Suppressor macrophage treated with lipopolysaccharide for 1 hour (primary cell): Measurements from ENCODE around the gene TTC24.
"Not testable (repeated sequence)": the region's sequence is repeated elsewhere in the genome, so short reads cannot be mapped to it uniquely, and the experiment has no call there.

Source experiments
- DNase-seq, 3 donors: peaks; one replicate each; pipeline ENCODE4 v3.0.0-alpha.2; 2020 to 2022

Gene TTC24

GRCh38 chr1:156555715-156556114 is 23.8 kb upstream of the TTC24 start:
- no peak for DNase-seq

- DNase-seq = no peak
These were observed 23.2 kb upstream of the TTC24 start for GRCh38 chr1:156556354-156556753.

- DNase-seq = no peak
These were observed 20.3 kb upstream of the TTC24 start for GRCh38 chr1:156559086-156559796.

- no peak for DNase-seq
These were observed 19.6 kb upstream of the TTC24 start for GRCh38 chr1:156559797-156560385.

- peak in 2 of 3 donors; percentile 36 to 37 for DNase-seq
These were observed 18.8 kb upstream of the TTC24 start for GRCh38 chr1:156560585-156561163.

GRCh38 chr1:156565519-156565918 is 14.0 kb upstream of the TTC24 start:
- DNase-seq = no peak

- peak in 1 of 3 donors; percentile 20 for DNase-seq
These were observed 13.1 kb upstream of the TTC24 start for GRCh38 chr1:156566436-156566835.

- DNase-seq = peak; percentile 74 to 86 (median 80)
These were observed 8.2 kb upstream of the TTC24 start for GRCh38 chr1:156571261-156571852.

GRCh38 chr1:156571919-156572662 is 7.4 kb upstream of the TTC24 start, which contains the start of gene IQGAP3:
IQGAP3 (minus strand) TSS chr1:156572565; CDS start chr1:156572529, 36 bp downstream.
- DNase-seq = peak; percentile 90 to 93 (median 91)

GRCh38 chr1:156572663-156573018 is 6.9 kb upstream of the TTC24 start:
- no peak for DNase-seq

GRCh38 chr1:156574039-156574633 is 5.4 kb upstream of the TTC24 start:
- DNase-seq = no peak

- DNase-seq = no peak
These were observed 2.0 kb upstream of the TTC24 start for GRCh38 chr1:156577550-156577949.

GRCh38 chr1:156578055-156578454 is 1.5 kb upstream of the TTC24 start:
- no peak for DNase-seq

- DNase-seq = no peak
These were observed 2.3 kb downstream of the TTC24 start for GRCh38 chr1:156581661-156582387.

- no peak for DNase-seq
These were observed 3.0 kb downstream of the TTC24 start for GRCh38 chr1:156582388-156583017.

- peak; percentile 89 to 91 (median 89) for DNase-seq
These were observed 4.5 kb downstream of the TTC24 start for GRCh38 chr1:156583821-156584622.

GRCh38 chr1:156584813-156585212 is 5.3 kb downstream of the TTC24 start:
- no peak for DNase-seq

GRCh38 chr1:156586323-156586722 is 6.8 kb downstream of the TTC24 start:
- no peak for DNase-seq

- no peak for DNase-seq
These were observed 7.5 kb downstream of the TTC24 start for GRCh38 chr1:156586892-156587477.

GRCh38 chr1:156587927-156588326 is 8.4 kb downstream of the TTC24 start:
- DNase-seq = not testable (repeated sequence)
